Measurements from ENCODE around the gene TMED10.

Gene TMED10

GRCh38 chr14:75126679-75127473, 49.5 kb downstream of the TMED10 start, which contains the start of gene NEK9:
Gene NEK9 (minus strand): TSS chr14:75127048. CDS start chr14:75126921, 127 bp downstream.
- TF ChIP-seq FOXP2 (optimal IDR thresholded peaks at IDR 0.05; ENCODE audit: borderline replicate concordance, extremely low read depth, extremely low read length, insufficient read depth), result peak; percentile 70
- TF ChIP-seq POLR2AphosphoS5 (IDR thresholded peaks at IDR 0.05; ENCODE audit: low read depth, low read length), result peak; percentile 76; the same call in 1 of the 2 replicates
- TF ChIP-seq TAF1 (IDR thresholded peaks at IDR 0.05; ENCODE audit: borderline replicate concordance, insufficient read depth, low read length), result peak; percentile 93
- TF ChIP-seq, protein P1, sequence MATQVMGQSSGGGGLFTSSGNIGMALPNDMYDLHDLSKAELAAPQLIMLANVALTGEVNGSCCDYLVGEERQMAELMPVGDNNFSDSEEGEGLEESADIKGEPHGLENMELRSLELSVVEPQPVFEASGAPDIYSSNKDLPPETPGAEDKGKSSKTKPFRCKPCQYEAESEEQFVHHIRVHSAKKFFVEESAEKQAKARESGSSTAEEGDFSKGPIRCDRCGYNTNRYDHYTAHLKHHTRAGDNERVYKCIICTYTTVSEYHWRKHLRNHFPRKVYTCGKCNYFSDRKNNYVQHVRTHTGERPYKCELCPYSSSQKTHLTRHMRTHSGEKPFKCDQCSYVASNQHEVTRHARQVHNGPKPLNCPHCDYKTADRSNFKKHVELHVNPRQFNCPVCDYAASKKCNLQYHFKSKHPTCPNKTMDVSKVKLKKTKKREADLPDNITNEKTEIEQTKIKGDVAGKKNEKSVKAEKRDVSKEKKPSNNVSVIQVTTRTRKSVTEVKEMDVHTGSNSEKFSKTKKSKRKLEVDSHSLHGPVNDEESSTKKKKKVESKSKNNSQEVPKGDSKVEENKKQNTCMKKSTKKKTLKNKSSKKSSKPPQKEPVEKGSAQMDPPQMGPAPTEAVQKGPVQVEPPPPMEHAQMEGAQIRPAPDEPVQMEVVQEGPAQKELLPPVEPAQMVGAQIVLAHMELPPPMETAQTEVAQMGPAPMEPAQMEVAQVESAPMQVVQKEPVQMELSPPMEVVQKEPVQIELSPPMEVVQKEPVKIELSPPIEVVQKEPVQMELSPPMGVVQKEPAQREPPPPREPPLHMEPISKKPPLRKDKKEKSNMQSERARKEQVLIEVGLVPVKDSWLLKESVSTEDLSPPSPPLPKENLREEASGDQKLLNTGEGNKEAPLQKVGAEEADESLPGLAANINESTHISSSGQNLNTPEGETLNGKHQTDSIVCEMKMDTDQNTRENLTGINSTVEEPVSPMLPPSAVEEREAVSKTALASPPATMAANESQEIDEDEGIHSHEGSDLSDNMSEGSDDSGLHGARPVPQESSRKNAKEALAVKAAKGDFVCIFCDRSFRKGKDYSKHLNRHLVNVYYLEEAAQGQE (IDR thresholded peaks at IDR 0.05; ENCODE audit: insufficient read depth in 1 of 2, low read depth in 2 of 2, low read length in 2 of 2), result 0 out of 4 replicates have a peak, but pooled peaks of 1 of the 2 experiments have one; percentile 34
- TF ChIP-seq SIN3A (IDR thresholded peaks at IDR 0.05; ENCODE audit: borderline replicate concordance, insufficient read depth, low read length), result no peak

- TF ChIP-seq, protein P1 (IDR thresholded peaks at IDR 0.05; ENCODE audit: insufficient read depth in 1 of 2, low read depth in 2 of 2, low read length in 2 of 2), result no peak
- no peak for TF ChIP-seq TAF1 (IDR thresholded peaks at IDR 0.05; ENCODE audit: borderline replicate concordance, insufficient read depth, low read length)
- no peak for TF ChIP-seq POLR2AphosphoS5 (IDR thresholded peaks at IDR 0.05; ENCODE audit: low read depth, low read length)
- no peak for TF ChIP-seq SIN3A (IDR thresholded peaks at IDR 0.05; ENCODE audit: borderline replicate concordance, insufficient read depth, low read length)
- no peak for TF ChIP-seq FOXP2 (optimal IDR thresholded peaks at IDR 0.05; ENCODE audit: borderline replicate concordance, extremely low read depth, extremely low read length, insufficient read depth)
Observed at GRCh38 chr14:75126121-75126544, 50.3 kb downstream of the TMED10 start.

DNA sequence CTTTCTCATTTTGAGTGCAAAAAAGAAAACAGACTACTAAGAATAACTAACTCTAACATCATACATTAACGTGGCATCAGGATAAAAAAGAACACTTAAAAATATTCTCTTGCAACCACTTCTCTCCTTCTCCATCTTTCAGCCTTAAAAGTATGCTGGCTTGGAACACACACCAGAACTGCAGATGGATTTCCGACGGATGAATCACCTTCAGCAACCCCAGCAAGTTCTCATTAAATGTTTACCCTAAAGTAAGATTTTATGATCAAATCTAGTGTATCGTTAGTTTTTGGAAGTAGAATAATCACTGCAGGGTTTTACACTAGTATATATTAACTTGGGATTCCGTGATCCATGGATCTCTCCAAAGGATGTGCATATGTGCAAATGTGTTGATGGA, 50.8 kb downstream of the TMED10 start:
- TF ChIP-seq FOXP2 (optimal IDR thresholded peaks at IDR 0.05; ENCODE audit: borderline replicate concordance, extremely low read depth, extremely low read length, insufficient read depth) (no peak), POLR2AphosphoS5 (IDR thresholded peaks at IDR 0.05; ENCODE audit: low read depth, low read length) (no peak), SIN3A (IDR thresholded peaks at IDR 0.05; ENCODE audit: borderline replicate concordance, insufficient read depth, low read length) (no peak), TAF1 (IDR thresholded peaks at IDR 0.05; ENCODE audit: borderline replicate concordance, insufficient read depth, low read length) (no peak)
- TF ChIP-seq, protein P1 (IDR thresholded peaks at IDR 0.05; ENCODE audit: insufficient read depth in 1 of 2, low read depth in 2 of 2, low read length in 2 of 2), result no peak

DNA sequence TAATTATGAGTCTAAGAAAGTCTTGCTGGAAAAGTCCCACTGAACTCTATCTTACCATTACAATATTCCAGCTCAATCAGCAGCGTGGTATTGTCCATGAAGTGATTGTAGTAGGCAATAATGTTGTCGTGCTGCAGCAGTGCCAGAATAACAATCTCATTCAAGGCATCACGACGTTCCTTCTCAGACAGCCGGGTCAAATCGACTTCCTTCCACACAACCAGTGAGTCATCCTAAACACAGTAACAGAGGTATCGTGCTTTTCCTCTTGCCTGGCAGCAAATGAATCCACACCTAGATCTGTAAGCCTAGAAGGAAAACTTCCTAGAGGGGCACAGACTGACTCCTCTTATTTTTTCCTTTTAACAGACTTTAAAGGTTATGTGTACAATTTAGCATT, 52.4 kb downstream of the TMED10 start:
- TF ChIP-seq FOXP2 (optimal IDR thresholded peaks at IDR 0.05; ENCODE audit: borderline replicate concordance, extremely low read depth, extremely low read length, insufficient read depth) (no peak), POLR2AphosphoS5 (IDR thresholded peaks at IDR 0.05; ENCODE audit: low read depth, low read length) (0 out of 2 replicates have a peak, but pooled peaks have one; percentile 24), SIN3A (IDR thresholded peaks at IDR 0.05; ENCODE audit: borderline replicate concordance, insufficient read depth, low read length) (peak; percentile 26; the same call in 1 of the 2 replicates)

GRCh38 chr14:75121552-75121951, 54.9 kb downstream of the TMED10 start:
- TF ChIP-seq SIN3A (IDR thresholded peaks at IDR 0.05; ENCODE audit: borderline replicate concordance, insufficient read depth, low read length) (no peak), FOXP2 (optimal IDR thresholded peaks at IDR 0.05; ENCODE audit: borderline replicate concordance, extremely low read depth, extremely low read length, insufficient read depth) (no peak), TAF1 (IDR thresholded peaks at IDR 0.05; ENCODE audit: borderline replicate concordance, insufficient read depth, low read length) (no peak)
